Activated T-cell treated with anti-CD3 and anti-CD28 coated beads, Interleukin-2, amount 50 U/mL, for 48 hours (primary cell): ENCODE measurements around the gene EGLN2.
A peak's percentile ranks its signal among the peaks of the same experiment; 100 is the strongest.
"Not testable (repeated sequence)": the region's sequence is repeated elsewhere in the genome, so short reads cannot be mapped to it uniquely, and the experiment has no call there.

Source experiments
- DNase-seq, 2 experiments: peaks; one replicate each; pipeline ENCODE4 v3.0.0-alpha.2; 2020

EGLN2 gene

GRCh38 chr19:40798683-40799557 lies at the start of gene EGLN2:
Gene EGLN2 (plus strand): TSS chr19:40799191. CDS start chr19:40800573, 1,382 bp downstream.
- peak; percentile 100 for DNase-seq

- DNase-seq, result peak; percentile 99
Observed at GRCh38 chr19:40750058-40750873, 48.7 kb upstream of the EGLN2 start, which contains the start of gene ACTMAP. Gene ACTMAP (minus strand): TSS chr19:40750477. CDS start chr19:40749803, 674 bp downstream.

- peak; percentile 97 to 98 for DNase-seq
Observed at GRCh38 chr19:40750874-40751537, 48.0 kb upstream of the EGLN2 start, which contains the start of gene SNRPA. Gene SNRPA (plus strand): TSS chr19:40751203. CDS start chr19:40751409, 206 bp downstream.

GRCh38 chr19:40752257-40752781 lies 46.7 kb upstream of the EGLN2 start:
- peak; percentile 45 to 50 for DNase-seq

- DNase-seq, result peak; percentile 79 to 82
Observed at GRCh38 chr19:40754611-40755247, 44.3 kb upstream of the EGLN2 start.

- DNase-seq, result no peak
Observed at GRCh38 chr19:40755248-40755624, 43.8 kb upstream of the EGLN2 start.

GRCh38 chr19:40755791-40756190 lies 43.2 kb upstream of the EGLN2 start:
- no peak for DNase-seq

- peak; percentile 63 to 77 for DNase-seq
Observed at GRCh38 chr19:40756502-40757110, 42.4 kb upstream of the EGLN2 start.

GRCh38 chr19:40758491-40758890 lies 40.5 kb upstream of the EGLN2 start:
- DNase-seq, result no peak

GRCh38 chr19:40759352-40759751 lies 39.6 kb upstream of the EGLN2 start:
- no peak for DNase-seq

GRCh38 chr19:40762754-40763470 lies 36.1 kb upstream of the EGLN2 start:
- DNase-seq, result peak in 1 of 2 experiments; percentile 42

- peak in 1 of 2 experiments; percentile 26 for DNase-seq
Observed at GRCh38 chr19:40763526-40763925, 35.5 kb upstream of the EGLN2 start.

- peak; percentile 53 to 60 for DNase-seq
Observed at GRCh38 chr19:40763963-40764362, 35.0 kb upstream of the EGLN2 start.

GRCh38 chr19:40766385-40766784 lies 32.6 kb upstream of the EGLN2 start:
- DNase-seq, result peak in 1 of 2 experiments; percentile 30

- DNase-seq, result no peak
Observed at GRCh38 chr19:40768869-40769268, 30.1 kb upstream of the EGLN2 start.

GRCh38 chr19:40771101-40771862 lies 27.7 kb upstream of the EGLN2 start:
- not testable (repeated sequence) for DNase-seq

- no peak for DNase-seq
Observed at GRCh38 chr19:40774916-40775631, 23.9 kb upstream of the EGLN2 start, which contains the start of gene MIA. Gene MIA (plus strand): TSS chr19:40775521. CDS start chr19:40775543, 22 bp downstream.

GRCh38 chr19:40775632-40776022 lies 23.4 kb upstream of the EGLN2 start:
- no peak for DNase-seq

GRCh38 chr19:40776364-40776763 lies 22.6 kb upstream of the EGLN2 start:
- no peak for DNase-seq
